ENCODE results near the gene SRCIN1. TPM values are rescaled to one million over a fixed set of nuclear protein-coding genes. Genes with fewer than 3 reads are reported as not detected.
"Not testable (repeated sequence)": the region's sequence is repeated elsewhere in the genome, so short reads cannot be mapped to it uniquely, and the experiment has no call there.

SRCIN1 gene, protein sequence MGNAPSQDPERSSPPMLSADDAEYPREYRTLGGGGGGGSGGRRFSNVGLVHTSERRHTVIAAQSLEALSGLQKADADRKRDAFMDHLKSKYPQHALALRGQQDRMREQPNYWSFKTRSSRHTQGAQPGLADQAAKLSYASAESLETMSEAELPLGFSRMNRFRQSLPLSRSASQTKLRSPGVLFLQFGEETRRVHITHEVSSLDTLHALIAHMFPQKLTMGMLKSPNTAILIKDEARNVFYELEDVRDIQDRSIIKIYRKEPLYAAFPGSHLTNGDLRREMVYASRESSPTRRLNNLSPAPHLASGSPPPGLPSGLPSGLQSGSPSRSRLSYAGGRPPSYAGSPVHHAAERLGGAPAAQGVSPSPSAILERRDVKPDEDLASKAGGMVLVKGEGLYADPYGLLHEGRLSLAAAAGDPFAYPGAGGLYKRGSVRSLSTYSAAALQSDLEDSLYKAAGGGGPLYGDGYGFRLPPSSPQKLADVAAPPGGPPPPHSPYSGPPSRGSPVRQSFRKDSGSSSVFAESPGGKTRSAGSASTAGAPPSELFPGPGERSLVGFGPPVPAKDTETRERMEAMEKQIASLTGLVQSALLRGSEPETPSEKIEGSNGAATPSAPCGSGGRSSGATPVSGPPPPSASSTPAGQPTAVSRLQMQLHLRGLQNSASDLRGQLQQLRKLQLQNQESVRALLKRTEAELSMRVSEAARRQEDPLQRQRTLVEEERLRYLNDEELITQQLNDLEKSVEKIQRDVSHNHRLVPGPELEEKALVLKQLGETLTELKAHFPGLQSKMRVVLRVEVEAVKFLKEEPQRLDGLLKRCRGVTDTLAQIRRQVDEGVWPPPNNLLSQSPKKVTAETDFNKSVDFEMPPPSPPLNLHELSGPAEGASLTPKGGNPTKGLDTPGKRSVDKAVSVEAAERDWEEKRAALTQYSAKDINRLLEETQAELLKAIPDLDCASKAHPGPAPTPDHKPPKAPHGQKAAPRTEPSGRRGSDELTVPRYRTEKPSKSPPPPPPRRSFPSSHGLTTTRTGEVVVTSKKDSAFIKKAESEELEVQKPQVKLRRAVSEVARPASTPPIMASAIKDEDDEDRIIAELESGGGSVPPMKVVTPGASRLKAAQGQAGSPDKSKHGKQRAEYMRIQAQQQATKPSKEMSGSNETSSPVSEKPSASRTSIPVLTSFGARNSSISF
- not detected for total RNA-seq

GRCh38 chr17:38605841-38606645, at the start of gene SRCIN1:
Gene SRCIN1, minus strand, starts transcription at chr17:38605952. Its CDS starts 247 bp downstream, at chr17:38605705.
- H3K36me3 ChIP-seq: no peaks in the 10 kb centered on the region
- H3K4me1 ChIP-seq: peaks cover 0 to 18% of the 10 kb centered on the region in 2 donors
- H3K4me3 ChIP-seq: peak within 1 kb of the TSS; percentile 60 to 74
- peaks cover 29% of the 10 kb centered on the region for H3K27me3 ChIP-seq
- no peaks in the 10 kb centered on the region for H3K9me3 ChIP-seq
- H3K27ac ChIP-seq: no peak within 1 kb of the TSS
- intact Hi-C loops (cut with DNase I): no loop called here
- TF ChIP-seq, protein P1, sequence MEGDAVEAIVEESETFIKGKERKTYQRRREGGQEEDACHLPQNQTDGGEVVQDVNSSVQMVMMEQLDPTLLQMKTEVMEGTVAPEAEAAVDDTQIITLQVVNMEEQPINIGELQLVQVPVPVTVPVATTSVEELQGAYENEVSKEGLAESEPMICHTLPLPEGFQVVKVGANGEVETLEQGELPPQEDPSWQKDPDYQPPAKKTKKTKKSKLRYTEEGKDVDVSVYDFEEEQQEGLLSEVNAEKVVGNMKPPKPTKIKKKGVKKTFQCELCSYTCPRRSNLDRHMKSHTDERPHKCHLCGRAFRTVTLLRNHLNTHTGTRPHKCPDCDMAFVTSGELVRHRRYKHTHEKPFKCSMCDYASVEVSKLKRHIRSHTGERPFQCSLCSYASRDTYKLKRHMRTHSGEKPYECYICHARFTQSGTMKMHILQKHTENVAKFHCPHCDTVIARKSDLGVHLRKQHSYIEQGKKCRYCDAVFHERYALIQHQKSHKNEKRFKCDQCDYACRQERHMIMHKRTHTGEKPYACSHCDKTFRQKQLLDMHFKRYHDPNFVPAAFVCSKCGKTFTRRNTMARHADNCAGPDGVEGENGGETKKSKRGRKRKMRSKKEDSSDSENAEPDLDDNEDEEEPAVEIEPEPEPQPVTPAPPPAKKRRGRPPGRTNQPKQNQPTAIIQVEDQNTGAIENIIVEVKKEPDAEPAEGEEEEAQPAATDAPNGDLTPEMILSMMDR (IDR thresholded peaks at IDR 0.05): peak; percentile 53 to 67 (median 62)
- peak in 1 of 2 donors; percentile 72 for DNase-seq (ENCODE audit: low spot score in 2 of 2)

DNA sequence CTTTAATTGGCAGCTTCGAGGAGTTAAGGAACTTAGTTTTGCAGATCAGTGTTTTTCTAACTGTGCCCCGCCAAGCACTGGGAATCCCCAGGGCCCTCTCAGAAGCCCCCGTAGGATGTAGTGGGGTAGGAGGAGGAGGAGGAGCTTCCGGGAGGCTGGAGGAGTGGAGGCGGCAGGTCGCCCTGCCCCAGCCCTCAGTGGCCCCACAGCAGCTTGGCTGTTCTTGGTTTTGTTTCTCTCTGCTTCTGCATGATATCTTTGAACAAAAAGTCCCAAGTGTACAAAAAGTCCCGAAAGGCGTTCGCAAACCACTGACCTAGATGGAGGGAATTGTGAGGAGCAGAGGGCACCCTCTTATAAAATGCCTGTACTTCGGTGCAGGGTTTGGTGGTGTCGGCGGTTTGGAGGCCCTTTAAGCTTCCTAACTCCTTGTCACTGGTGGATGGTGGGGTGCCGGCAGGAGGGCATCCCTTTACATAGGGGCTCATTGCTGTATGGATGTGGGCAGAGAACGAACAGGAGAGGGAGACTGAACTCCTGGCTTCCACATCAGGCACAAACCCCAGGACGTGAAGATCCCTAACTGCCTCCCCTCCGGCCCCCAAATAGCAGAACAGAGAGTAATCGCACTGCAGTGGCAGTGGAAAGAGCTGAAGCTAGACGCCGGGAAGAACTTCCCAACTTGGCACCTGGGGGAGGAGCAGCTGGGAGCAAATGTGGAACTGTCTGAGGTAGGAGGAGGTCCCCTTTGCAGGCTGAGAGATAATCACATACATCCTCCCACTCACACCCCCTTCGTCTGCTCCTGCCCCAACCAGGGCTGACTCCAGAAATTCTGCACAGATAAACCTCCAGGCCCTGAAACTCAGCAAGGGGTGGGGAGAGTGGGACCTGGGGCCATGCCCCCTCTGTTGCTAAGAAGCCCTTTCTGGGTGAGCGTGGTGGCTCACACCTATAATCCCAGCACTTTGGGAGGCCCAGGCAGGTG, 49.0 kb upstream of the SRCIN1 start:
- Histone ChIP-seq H3K27me3 (peaks cover 11% of the 10 kb centered on the region), H3K27ac (no peak overlapping the region), H3K9me3 (no peaks in the 10 kb centered on the region), H3K4me3 (no peak overlapping the region), H3K36me3 (no peaks in the 10 kb centered on the region), H3K4me1 (no peaks in the 10 kb centered on the region)
- intact Hi-C loops (cut with DNase I): no loop called here
- no peak for DNase-seq (ENCODE audit: low spot score in 2 of 2)
- TF ChIP-seq, protein P1 (IDR thresholded peaks at IDR 0.05): no peak

- Histone ChIP-seq H3K27me3 (peaks cover 11% of the 10 kb centered on the region), H3K4me3 (no peak overlapping the region), H3K9me3 (no peaks in the 10 kb centered on the region), H3K36me3 (no peaks in the 10 kb centered on the region), H3K27ac (no peak overlapping the region), H3K4me1 (no peaks in the 10 kb centered on the region)
- TF ChIP-seq, protein P1 (IDR thresholded peaks at IDR 0.05): no peak
- DNase-seq (ENCODE audit: low spot score in 2 of 2): no peak
- intact Hi-C loops (cut with DNase I): no loop called here
These were observed 47.9 kb upstream of the SRCIN1 start for GRCh38 chr17:38653679-38654078.

GRCh38 chr17:38653230-38653629, 47.5 kb upstream of the SRCIN1 start:
- DNase-seq (ENCODE audit: low spot score in 2 of 2): no peak

GRCh38 chr17:38650653-38651173, 45.0 kb upstream of the SRCIN1 start:
- H3K27me3 ChIP-seq; H3K9me3 ChIP-seq; H3K36me3 ChIP-seq; H3K27ac ChIP-seq; DNase-seq (ENCODE audit: low spot score in 2 of 2); intact Hi-C loops (cut with DNase I); H3K4me1 ChIP-seq; H3K4me3 ChIP-seq: not testable (repeated sequence)

More at GRCh38 chr17:38653230-38653629, 47.5 kb upstream of the SRCIN1 start:
- Histone ChIP-seq H3K4me3 (no peak overlapping the region), H3K27me3 (peaks cover 11% of the 10 kb centered on the region), H3K4me1 (no peaks in the 10 kb centered on the region), H3K9me3 (no peaks in the 10 kb centered on the region), H3K27ac (no peak overlapping the region), H3K36me3 (no peaks in the 10 kb centered on the region)
- TF ChIP-seq, protein P1 (IDR thresholded peaks at IDR 0.05): no peak
- intact Hi-C loops (cut with DNase I): no loop called here
